Fibroblast of skin of right quadriceps (primary cell): Measurements from ENCODE around the gene VGLL4.
"Not testable (repeated sequence)": the region's sequence is repeated elsewhere in the genome, so short reads cannot be mapped to it uniquely, and the experiment has no call there.

Source experiments
- DNase-seq: peaks from one replicate; pipeline ENCODE4 v3.0.0-alpha.2; 2013

Gene VGLL4

GRCh38 chr3:11643605-11644087 lies at the start of gene VGLL4:
TSS of gene VGLL4 (minus strand) at chr3:11643915. CDS start at chr3:11643518, 397 bp downstream.
- peak; percentile 95 for DNase-seq

- DNase-seq: no peak
Measured at GRCh38 chr3:11692532-11692813, 48.8 kb upstream of the VGLL4 start.

GRCh38 chr3:11691767-11692531 lies 48.2 kb upstream of the VGLL4 start:
- DNase-seq: no peak

- DNase-seq: peak; percentile 63
Measured at GRCh38 chr3:11690863-11691766, 47.4 kb upstream of the VGLL4 start.

- no peak for DNase-seq
Measured at GRCh38 chr3:11689749-11690148, 46.0 kb upstream of the VGLL4 start.

- not testable (repeated sequence) for DNase-seq
Measured at GRCh38 chr3:11684980-11685379, 41.3 kb upstream of the VGLL4 start.

GRCh38 chr3:11680509-11680908 lies 36.8 kb upstream of the VGLL4 start:
- no peak for DNase-seq

GRCh38 chr3:11679964-11680363 lies 36.2 kb upstream of the VGLL4 start:
- no peak for DNase-seq

- no peak for DNase-seq
Measured at GRCh38 chr3:11672363-11672762, 28.6 kb upstream of the VGLL4 start.

GRCh38 chr3:11671648-11672100 lies 28.0 kb upstream of the VGLL4 start:
- peak; percentile 75 for DNase-seq

GRCh38 chr3:11668243-11669235 lies 24.8 kb upstream of the VGLL4 start:
- peak; percentile 26 for DNase-seq

- DNase-seq: no peak
Measured at GRCh38 chr3:11665331-11665730, 21.6 kb upstream of the VGLL4 start.

GRCh38 chr3:11662392-11662990 lies 18.8 kb upstream of the VGLL4 start:
- DNase-seq: peak; percentile 36

- peak; percentile 81 for DNase-seq
Measured at GRCh38 chr3:11661827-11662226, 18.1 kb upstream of the VGLL4 start.

GRCh38 chr3:11661052-11661656 lies 17.4 kb upstream of the VGLL4 start:
- DNase-seq: no peak

- no peak for DNase-seq
Measured at GRCh38 chr3:11660242-11660641, 16.5 kb upstream of the VGLL4 start.

- no peak for DNase-seq
Measured at GRCh38 chr3:11658180-11658579, 14.5 kb upstream of the VGLL4 start.

GRCh38 chr3:11655196-11655928 lies 11.6 kb upstream of the VGLL4 start:
- DNase-seq: peak; percentile 23

- no peak for DNase-seq
Measured at GRCh38 chr3:11654166-11654565, 10.5 kb upstream of the VGLL4 start.

GRCh38 chr3:11653298-11654055 lies 9.8 kb upstream of the VGLL4 start:
- DNase-seq: no peak
